Upper lobe of left lung (tissue), 4 donors: ENCODE data around the gene DCDC2C.

Experiments
- EP300 ChIP-seq, 4 donors: sonication (generic); formaldehyde crosslinking; IDR thresholded peaks; one replicate each; pipeline ENCODE4 v1.5.1; 2017; ENCODE audit warnings: antibody characterized with exemption in 4 of 4, control low read depth in 2 of 4
- POLR2A ChIP-seq, 4 donors: fragments of 450-650 bp; IDR thresholded peaks; one replicate each; pipeline ENCODE4 v1.5.1; 2016 to 2017; ENCODE audit warnings: antibody characterized with exemption in 4 of 4, mild to moderate bottlenecking in 2 of 4
- POLR2AphosphoS5 ChIP-seq, 2 donors: sonication (generic); formaldehyde crosslinking; IDR thresholded peaks; one replicate each; pipeline ENCODE4 v1.5.1; 2017; ENCODE audit warnings: antibody characterized with exemption in 2 of 2
- TF ChIP-seq, protein P1 (sequence below), 6 experiments: fragments of 450-650 bp in 4 of 6; fragments of 200-600 bp in 2 of 6; sonication (generic) in 2 of 6; IDR thresholded peaks; one replicate each; pipeline ENCODE4 v1.5.1; 2016 to 2019; ENCODE audit warnings: antibody characterized with exemption in 6 of 6

DNA sequence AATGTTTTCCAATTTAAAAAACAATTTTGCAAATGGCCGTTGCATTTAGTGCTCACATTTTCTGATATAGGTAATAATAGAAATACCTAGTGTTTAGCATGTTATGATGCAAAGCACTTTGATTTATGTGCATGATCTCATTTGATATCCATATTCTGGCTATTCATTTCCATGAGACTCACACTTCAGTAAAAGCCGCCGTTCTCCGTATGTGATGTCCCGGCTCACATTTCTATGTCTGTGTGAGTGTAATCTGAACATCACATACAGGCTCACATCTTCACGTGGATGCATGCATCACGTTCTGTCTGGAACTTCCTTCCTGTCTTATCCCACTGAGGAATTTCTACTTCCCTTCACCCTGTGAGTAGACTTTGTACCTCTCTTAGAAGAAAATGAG is 45.8 kb downstream of the DCDC2C start:
- TF ChIP-seq, protein P1, sequence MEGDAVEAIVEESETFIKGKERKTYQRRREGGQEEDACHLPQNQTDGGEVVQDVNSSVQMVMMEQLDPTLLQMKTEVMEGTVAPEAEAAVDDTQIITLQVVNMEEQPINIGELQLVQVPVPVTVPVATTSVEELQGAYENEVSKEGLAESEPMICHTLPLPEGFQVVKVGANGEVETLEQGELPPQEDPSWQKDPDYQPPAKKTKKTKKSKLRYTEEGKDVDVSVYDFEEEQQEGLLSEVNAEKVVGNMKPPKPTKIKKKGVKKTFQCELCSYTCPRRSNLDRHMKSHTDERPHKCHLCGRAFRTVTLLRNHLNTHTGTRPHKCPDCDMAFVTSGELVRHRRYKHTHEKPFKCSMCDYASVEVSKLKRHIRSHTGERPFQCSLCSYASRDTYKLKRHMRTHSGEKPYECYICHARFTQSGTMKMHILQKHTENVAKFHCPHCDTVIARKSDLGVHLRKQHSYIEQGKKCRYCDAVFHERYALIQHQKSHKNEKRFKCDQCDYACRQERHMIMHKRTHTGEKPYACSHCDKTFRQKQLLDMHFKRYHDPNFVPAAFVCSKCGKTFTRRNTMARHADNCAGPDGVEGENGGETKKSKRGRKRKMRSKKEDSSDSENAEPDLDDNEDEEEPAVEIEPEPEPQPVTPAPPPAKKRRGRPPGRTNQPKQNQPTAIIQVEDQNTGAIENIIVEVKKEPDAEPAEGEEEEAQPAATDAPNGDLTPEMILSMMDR (IDR thresholded peaks at IDR 0.05): no peak
- TF ChIP-seq EP300 (IDR thresholded peaks at IDR 0.05): no peak
- TF ChIP-seq POLR2A (IDR thresholded peaks at IDR 0.05): no peak
- no peak for TF ChIP-seq POLR2AphosphoS5 (IDR thresholded peaks at IDR 0.05)
